Measurements from ENCODE around the gene KRTAP12-1.

DNA sequence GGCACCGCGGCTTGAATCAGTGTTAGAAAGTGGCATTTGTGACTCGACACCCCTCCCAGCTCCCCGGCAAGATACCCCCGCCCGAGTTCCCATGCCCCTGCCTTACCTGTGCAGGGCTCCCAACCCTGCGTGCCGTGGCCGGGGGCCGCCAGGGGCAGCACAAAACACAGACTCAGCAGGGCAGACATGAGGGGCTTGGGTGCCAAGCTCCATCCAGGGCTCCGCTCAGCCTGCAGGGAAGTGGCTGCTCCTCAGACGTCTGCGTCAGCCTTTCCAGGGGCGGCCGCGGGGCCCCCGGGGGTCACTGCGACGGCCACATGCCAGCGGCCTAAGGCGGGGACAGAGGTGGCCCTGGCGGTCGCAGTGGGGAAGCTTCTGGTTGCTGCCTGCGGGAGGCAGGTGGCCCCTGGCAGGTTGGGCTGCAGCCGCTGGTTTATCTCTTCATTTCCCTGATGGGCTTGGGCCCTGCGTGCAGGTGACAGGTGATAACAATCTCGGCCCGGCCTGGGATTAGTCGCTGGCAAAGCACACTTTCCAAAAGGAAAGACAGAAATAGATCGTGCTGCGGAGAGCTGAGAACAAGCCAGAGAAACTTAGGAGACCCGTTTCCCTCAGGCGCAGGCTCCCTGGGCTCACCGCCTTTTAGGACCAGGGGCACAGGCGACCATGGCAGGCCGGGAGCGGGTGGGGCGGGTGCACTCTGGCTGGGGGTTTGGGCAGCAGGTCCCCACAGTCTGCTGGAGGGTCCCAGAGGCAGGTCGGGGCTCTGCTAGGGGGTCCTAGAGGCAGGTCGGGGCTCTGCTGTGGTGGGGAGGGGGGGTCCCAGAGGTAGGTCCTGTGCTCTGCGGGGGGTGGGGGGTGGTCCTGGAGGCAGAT is 29.6 kb upstream of the KRTAP12-1 start, which contains the start of gene TSPEAR:
- TF ChIP-seq, protein P1, sequence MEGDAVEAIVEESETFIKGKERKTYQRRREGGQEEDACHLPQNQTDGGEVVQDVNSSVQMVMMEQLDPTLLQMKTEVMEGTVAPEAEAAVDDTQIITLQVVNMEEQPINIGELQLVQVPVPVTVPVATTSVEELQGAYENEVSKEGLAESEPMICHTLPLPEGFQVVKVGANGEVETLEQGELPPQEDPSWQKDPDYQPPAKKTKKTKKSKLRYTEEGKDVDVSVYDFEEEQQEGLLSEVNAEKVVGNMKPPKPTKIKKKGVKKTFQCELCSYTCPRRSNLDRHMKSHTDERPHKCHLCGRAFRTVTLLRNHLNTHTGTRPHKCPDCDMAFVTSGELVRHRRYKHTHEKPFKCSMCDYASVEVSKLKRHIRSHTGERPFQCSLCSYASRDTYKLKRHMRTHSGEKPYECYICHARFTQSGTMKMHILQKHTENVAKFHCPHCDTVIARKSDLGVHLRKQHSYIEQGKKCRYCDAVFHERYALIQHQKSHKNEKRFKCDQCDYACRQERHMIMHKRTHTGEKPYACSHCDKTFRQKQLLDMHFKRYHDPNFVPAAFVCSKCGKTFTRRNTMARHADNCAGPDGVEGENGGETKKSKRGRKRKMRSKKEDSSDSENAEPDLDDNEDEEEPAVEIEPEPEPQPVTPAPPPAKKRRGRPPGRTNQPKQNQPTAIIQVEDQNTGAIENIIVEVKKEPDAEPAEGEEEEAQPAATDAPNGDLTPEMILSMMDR (IDR thresholded peaks at IDR 0.05): no peak
- TF ChIP-seq EZH2 (IDR thresholded peaks at IDR 0.05; ENCODE audit: borderline replicate concordance, insufficient read depth, low read depth, low read length, poor library complexity, severe bottlenecking): no peak
